ENCODE results near the gene VAV2. TPM values are rescaled to one million over a fixed set of nuclear protein-coding genes. Genes with fewer than 3 reads are reported as not detected.

Gene VAV2
- total RNA-seq, 4 donors from 2014 or later, result 9.1 to 13.5 (median 10.1) TPM

DNA sequence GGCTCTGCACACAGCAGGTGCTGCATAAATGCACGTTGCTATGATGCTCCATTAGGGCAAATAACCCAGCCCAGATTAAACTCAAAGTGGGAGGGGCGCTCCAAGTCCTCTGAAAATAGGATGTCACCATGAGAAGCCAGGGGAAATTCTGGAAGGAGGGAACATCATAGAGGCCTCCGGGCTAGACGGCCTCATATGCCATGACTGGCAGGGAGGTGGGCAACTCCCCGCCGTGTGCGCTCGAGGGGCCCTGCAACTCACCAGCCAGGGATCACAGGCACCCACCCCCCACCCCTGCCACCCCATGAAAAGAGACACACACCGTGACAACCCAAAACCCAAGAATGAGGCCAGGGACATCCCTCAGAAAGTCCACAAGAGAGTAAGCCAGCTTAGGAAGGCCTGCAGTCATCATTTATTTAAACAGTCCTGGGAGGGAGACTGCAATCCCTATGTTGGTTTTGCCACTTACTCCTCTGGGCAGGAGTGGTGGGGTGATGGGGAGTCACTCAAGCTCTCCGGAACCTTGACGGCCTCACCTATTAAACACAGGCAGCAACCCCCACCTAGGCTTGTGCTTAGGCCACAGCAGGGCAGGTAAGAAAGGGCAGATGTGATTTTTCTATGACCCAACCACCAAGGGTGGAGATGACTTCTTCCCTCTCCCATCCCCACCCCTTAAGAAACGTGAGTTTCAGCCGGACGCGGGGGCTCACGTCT lies 4.0 kb downstream of the VAV2 start:
- no peak for DNase-seq (ENCODE audit: extremely low spot score)
- H3K27ac ChIP-seq (replicated peaks in 1 of 4), result no peak overlapping the region
- H3K4me1 ChIP-seq, result peaks cover 11 to 29% (median 19%) of the 10 kb centered on the region in 4 donors
- H3K27me3 ChIP-seq, result no peaks in the 10 kb centered on the region
- TF ChIP-seq, protein P1, sequence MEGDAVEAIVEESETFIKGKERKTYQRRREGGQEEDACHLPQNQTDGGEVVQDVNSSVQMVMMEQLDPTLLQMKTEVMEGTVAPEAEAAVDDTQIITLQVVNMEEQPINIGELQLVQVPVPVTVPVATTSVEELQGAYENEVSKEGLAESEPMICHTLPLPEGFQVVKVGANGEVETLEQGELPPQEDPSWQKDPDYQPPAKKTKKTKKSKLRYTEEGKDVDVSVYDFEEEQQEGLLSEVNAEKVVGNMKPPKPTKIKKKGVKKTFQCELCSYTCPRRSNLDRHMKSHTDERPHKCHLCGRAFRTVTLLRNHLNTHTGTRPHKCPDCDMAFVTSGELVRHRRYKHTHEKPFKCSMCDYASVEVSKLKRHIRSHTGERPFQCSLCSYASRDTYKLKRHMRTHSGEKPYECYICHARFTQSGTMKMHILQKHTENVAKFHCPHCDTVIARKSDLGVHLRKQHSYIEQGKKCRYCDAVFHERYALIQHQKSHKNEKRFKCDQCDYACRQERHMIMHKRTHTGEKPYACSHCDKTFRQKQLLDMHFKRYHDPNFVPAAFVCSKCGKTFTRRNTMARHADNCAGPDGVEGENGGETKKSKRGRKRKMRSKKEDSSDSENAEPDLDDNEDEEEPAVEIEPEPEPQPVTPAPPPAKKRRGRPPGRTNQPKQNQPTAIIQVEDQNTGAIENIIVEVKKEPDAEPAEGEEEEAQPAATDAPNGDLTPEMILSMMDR (IDR thresholded peaks at IDR 0.05), result no peak
- no peak for TF ChIP-seq EP300 (IDR thresholded peaks at IDR 0.05)
- no peak for TF ChIP-seq POLR2AphosphoS5 (IDR thresholded peaks at IDR 0.05)
- TF ChIP-seq POLR2A (IDR thresholded peaks at IDR 0.05; ENCODE audit: low read depth), result no peak
- H3K9me3 ChIP-seq, result no peaks in the 10 kb centered on the region
- 91% methylated on average over 15 of the region's 16 CpGs for WGBS
- no peak overlapping the region for H3K4me3 ChIP-seq
- intact Hi-C loops (cut with DNase I), result no loop called here
- H3K36me3 ChIP-seq, result no peaks in the 10 kb centered on the region

DNA sequence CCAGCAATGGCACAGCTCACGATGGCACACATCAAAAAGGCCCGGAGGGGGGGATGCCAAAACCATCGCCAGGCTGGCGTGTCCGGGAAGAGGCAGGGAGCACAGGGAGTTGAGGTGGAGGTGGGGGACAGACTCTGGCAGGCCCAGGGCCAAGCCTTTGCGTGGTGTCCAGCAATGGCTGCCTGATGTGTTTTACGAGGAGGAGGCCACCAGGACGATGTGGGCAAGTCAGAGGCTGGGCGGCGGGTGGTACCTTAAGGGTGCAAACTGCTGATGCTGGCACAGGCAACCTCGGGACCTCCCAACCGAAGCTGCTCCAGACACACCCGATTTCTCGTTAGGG lies 4.7 kb downstream of the VAV2 start:
- intact Hi-C loops (cut with DNase I), result no loop called here
- H3K4me3 ChIP-seq, result no peak overlapping the region
- TF ChIP-seq, protein P1 (IDR thresholded peaks at IDR 0.05), result no peak
- TF ChIP-seq POLR2AphosphoS5 (IDR thresholded peaks at IDR 0.05) (no peak), POLR2A (IDR thresholded peaks at IDR 0.05; ENCODE audit: low read depth) (no peak), EP300 (IDR thresholded peaks at IDR 0.05) (no peak)
- WGBS, result 95% methylated on average over 14 of the region's 14 CpGs
- H3K27ac ChIP-seq (replicated peaks in 1 of 4), result no peak overlapping the region
- H3K9me3 ChIP-seq, result no peaks in the 10 kb centered on the region
- no peaks in the 10 kb centered on the region for H3K36me3 ChIP-seq
- H3K27me3 ChIP-seq, result no peaks in the 10 kb centered on the region
- H3K4me1 ChIP-seq, result peaks cover 11 to 27% (median 19%) of the 10 kb centered on the region in 4 donors
- no peak for DNase-seq (ENCODE audit: extremely low spot score)

DNA sequence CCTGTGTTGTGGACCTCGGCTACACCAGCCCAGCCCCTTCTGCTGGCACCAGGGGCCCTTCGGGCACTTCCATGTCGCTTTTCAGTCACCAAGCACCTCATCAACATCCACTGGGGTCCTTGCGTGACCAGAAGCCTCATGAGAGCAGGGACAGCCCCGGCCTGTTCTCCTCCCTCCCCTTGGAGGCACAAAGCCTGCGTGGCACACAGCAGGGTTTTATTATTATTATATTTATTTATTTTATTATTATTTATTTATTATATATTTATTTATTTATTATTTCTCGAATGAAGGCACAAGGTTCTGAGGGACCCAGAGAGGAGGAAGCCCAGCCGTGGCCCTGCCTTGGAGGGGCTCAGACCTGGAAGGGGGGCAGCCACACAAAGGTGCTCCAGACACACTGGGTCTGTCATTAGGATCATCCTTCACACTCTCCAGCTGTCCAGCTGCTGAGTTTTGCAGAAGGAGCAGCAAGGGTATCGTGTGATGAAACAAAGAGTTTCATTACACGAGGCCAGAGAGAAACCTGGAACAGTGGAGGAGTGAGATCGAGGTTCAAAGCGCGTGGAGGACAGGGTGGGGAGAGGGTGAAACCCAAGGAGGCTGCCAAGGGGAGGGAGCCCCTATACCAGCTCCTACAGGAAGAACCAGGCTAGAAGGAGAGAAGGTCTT lies 5.2 kb downstream of the VAV2 start:
- intact Hi-C loops (cut with DNase I), result no loop called here
- no peak for DNase-seq (ENCODE audit: extremely low spot score)
- 90% methylated on average over 13 of the region's 13 CpGs for WGBS

DNA sequence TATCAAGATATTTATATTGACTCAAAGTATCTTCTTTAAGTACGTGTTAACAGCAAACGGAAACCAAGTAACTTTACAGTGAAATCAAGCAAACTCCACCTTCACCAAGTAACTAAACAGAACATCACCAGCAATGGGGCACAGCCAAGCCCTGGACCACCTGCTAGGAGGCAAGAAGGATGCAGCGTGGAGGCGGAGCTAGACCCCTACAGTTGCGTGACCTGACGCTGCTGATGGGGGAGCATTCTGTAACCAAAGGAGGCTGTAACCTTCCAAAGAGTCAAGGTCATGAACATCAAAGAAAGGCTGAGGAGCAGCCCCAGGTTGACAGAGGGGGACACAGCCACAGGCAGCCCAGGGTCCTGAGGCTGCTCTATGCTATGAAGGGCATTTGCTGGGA lies 6.1 kb downstream of the VAV2 start:
- no peak for DNase-seq (ENCODE audit: extremely low spot score)

More for the DNA sequence above, 5.2 kb downstream of the VAV2 start:
- Histone ChIP-seq H3K36me3 (no peaks in the 10 kb centered on the region), H3K27ac (replicated peaks in 1 of 4) (no peak overlapping the region), H3K27me3 (no peaks in the 10 kb centered on the region), H3K4me1 (peaks cover 11 to 24% (median 19%) of the 10 kb centered on the region in 4 donors), H3K4me3 (no peak overlapping the region), H3K9me3 (no peaks in the 10 kb centered on the region)
- TF ChIP-seq EP300 (IDR thresholded peaks at IDR 0.05) (no peak), POLR2A (IDR thresholded peaks at IDR 0.05; ENCODE audit: low read depth) (no peak), POLR2AphosphoS5 (IDR thresholded peaks at IDR 0.05) (no peak)
- TF ChIP-seq, protein P1 (IDR thresholded peaks at IDR 0.05), result no peak

More for the DNA sequence above, 6.1 kb downstream of the VAV2 start:
- Histone ChIP-seq H3K36me3 (no peaks in the 10 kb centered on the region), H3K4me1 (peaks cover 9 to 18% (median 13%) of the 10 kb centered on the region in 4 donors), H3K4me3 (no peak overlapping the region), H3K27ac (replicated peaks in 1 of 4) (no peak overlapping the region), H3K9me3 (no peaks in the 10 kb centered on the region), H3K27me3 (no peaks in the 10 kb centered on the region)
- WGBS, result 93% methylated on average over 6 of the region's 6 CpGs
- TF ChIP-seq EP300 (IDR thresholded peaks at IDR 0.05) (no peak), POLR2AphosphoS5 (IDR thresholded peaks at IDR 0.05) (no peak), POLR2A (IDR thresholded peaks at IDR 0.05; ENCODE audit: low read depth) (no peak)
- TF ChIP-seq, protein P1 (IDR thresholded peaks at IDR 0.05), result no peak
- intact Hi-C loops (cut with DNase I), result no loop called here

All from esophagus muscularis mucosa (tissue), 4 donors.